T-helper 1 cell (primary cell): ENCODE measurements around the gene OR2T29.
"Not testable (repeated sequence)": the region's sequence is repeated elsewhere in the genome, so short reads cannot be mapped to it uniquely, and the experiment has no call there.

Experiments used
- DNase-seq, 5 donors: peaks; one replicate each; pipeline ENCODE4 v3.0.0-alpha.2; 2012 to 2020
- total RNA-seq, 4 donors: gene quantifications; one replicate each; lab custom pipeline; 2026; lab: John Stamatoyannopoulos, UW

The OR2T29 gene
- total RNA-seq = 0 reads per million in 4 donors

DNA sequence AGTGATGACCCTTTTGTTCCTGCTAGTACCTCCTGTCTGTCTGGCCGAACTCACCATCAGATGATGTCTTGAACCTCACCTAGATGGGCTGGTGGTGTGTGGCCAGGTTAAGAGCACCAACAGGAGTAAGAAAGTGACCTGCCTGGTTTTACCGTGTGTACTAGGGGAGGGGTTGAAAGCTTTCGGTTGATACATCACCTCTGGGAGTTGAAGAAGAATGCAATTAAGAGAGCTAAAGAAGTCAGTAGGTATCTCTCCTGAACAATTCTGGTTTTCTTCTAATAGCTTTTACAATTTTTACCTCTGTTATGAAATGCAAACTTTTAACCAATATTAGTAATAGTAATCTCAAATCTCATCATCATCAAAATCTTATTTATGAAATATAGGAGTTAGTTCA lies at the start of gene OR2T29:
Gene OR2T29, minus strand, starts transcription at position 101 of the 400 bp plus-strand sequence. CDS start 3,281 bp downstream, outside the sequence.
- DNase-seq = not testable (repeated sequence)

GRCh38 chr1:248611883-248612414 lies 49.4 kb upstream of the OR2T29 start:
- peak in 1 of 5 donors; percentile 14 for DNase-seq

DNA sequence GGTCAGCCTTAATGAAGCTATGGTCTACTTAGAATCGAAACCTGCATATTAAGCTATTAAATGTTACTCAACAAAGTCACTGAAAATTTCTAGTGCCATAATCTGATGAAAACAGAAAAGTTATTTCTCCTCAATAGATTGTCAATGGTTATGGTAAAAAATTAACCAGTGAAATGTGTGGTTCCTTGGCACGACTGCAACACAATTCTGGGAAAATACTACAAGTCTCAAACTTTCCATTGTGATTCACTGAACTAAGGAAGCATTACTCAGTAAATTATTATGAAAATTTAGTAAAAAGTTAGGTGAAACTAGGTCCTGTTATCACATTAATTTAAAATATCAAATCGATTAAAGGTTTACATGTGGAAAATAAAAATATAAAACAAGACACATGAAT lies 47.7 kb upstream of the OR2T29 start:
- DNase-seq = no peak

DNA sequence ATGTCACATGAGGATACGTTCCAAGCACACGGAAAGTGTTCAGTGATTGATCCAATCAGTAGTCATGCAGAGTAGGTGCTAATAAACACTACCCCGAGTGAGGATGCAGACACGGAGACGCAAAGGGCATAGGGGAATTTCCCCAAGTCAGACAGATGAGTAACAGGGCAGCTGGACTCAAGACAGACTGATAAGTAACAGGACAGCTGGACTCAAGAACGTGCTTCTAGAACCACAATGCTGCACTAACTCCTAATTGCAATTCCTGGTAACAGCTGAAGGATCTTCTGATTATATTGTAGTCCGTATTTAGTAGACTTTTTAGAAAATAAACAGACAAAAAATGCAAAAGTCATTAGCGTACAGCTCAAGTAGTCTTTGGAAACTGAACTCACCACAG lies 36.8 kb upstream of the OR2T29 start:
- no peak for DNase-seq

- DNase-seq = no peak
Observed at GRCh38 chr1:248597589-248597988, 35.0 kb upstream of the OR2T29 start, which contains the start of gene OR2T10. OR2T10 (minus strand) TSS chr1:248597700; CDS start chr1:248593768, 3,932 bp downstream.

DNA sequence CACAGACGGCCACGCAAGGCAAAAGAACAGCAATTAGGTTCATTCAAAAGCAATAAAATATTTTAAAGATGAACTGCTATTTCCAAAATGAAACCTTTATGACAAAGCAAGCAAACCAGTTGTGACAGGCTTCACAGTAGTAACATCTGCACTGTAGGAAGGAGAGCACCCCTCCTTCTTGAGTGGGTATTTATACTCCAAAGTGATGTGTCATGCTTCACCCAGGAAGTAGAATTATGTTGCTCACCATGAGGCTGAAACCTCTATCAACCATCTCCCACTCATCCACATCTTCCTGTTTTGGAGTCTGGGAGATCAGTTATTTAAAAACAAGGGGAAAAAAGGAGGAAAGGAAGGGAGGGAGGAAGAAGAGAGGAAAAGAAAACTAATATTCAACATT lies 34.0 kb upstream of the OR2T29 start:
- DNase-seq = peak in 1 of 5 donors; percentile 12

DNA sequence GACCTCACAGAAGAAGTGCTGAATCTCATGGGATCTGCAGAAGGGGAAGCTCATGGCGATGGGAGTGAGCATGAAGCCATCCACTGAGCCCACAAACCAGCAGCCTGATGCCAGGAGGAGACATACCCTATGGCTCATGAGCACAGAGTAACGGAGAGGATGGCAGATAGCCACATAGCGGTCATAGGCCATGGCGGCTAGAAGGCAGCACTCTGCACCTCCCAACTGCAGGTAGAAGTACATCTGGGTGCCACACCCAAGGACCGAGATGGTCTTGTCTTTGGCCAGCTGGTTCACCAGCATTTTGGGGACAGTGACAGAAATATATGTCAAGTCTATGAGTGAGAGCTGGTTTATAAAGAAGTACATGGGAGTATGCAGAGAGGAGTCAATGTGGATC lies 30.7 kb upstream of the OR2T29 start:
- no peak for DNase-seq

DNA sequence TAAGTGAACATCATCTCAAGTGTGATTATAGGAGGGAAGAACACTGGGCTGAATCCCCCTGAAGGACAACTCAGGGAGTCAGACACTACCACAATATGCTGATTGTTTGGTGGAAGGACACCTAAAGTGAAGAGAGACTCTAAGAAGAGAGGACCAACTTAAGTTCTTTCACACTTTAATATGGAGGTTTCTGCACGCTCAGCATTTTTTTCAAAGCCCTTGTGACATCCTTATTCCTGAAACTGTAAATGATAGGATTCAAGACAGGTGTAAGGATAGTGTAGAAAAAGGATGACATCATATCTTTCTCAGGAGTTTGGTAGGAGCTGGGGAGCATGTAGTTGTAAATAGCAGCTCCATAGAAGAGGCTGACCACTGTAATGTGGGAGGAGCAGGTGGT lies 30.1 kb upstream of the OR2T29 start:
- DNase-seq = no peak

DNA sequence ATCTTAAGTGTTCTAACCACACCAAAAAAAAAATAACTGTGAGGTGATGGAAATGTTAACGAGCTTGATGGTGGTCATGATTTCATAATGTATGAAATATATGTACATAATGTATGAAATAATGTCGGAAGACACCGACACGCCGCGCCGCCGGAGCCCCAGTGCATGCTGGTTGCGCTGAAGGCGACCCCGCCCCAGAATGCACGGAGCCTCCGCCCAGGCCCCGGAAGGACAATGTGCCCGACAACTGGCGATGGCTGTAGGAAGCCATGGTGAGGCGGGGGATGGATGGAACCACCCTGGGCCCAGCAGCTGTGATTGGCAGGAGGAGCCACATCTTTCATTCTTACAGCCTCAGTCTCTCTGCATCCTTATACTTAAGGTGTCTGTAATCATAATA lies 27.5 kb upstream of the OR2T29 start:
- DNase-seq = no peak

- DNase-seq = no peak
Observed at GRCh38 chr1:248589334-248589733, 26.8 kb upstream of the OR2T29 start.

DNA sequence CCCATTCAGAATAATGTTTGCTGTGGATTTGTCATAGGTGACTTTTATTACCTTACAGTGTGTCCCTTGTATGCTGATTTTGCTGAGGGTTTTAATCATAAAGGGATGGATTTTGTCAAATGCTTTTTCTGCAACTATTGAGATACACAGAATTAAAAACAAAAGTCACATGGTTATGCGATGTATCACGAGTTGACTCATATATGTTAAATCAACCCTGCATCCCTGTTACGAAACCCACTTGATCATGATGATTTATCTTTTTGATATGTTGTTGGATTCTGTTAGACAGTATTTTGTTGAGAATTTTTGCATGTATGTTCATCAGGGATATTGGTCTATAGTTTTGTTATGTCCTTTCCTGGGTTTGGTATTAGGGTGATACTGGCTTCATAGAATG lies 22.7 kb upstream of the OR2T29 start:
- DNase-seq = peak in 1 of 5 donors; percentile 13

DNA sequence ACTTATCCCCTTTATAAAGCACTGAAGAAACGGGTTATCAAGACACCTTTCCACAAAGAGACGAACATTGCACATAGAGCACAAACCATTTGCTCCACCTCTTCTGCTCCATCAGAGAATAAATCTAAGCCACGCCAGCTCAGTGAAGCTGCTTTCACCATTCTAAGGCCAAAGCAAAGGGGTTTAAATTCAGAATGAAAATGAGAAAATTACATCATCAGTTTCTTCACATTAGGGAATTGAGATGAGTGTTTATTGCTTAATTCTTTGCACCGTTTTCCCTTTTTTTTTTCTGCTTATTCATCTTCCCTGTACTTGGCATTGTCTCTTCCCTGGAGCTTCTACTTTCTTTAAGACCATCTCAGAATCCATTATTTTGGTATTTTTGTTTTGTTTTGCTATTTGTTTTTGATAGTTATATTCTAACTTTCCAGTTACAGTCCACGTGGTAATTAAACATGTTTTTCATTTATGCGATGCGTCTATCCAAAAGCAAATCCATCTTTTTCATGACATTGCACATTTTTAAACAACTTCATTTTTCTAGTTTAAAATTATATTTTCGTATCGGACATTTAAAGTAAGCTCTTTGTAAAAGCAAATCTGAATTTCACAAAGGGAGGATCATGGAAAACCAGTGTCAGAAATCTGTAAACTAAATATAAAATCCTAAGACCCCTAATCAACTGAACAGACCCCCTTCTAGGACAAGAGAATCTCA lies 13.8 kb upstream of the OR2T29 start:
- no peak for DNase-seq

GRCh38 chr1:248574657-248575056 lies 12.1 kb upstream of the OR2T29 start, which contains the start of gene OR2T34:
OR2T34 (minus strand) TSS chr1:248574757; CDS start chr1:248574757, 0 bp downstream.
- not testable (repeated sequence) for DNase-seq

- DNase-seq = not testable (repeated sequence)
Observed at GRCh38 chr1:248573856-248574255, 11.3 kb upstream of the OR2T29 start.

GRCh38 chr1:248572049-248572448 lies 9.5 kb upstream of the OR2T29 start:
- DNase-seq = not testable (repeated sequence)

GRCh38 chr1:248570811-248571210 lies 8.2 kb upstream of the OR2T29 start:
- DNase-seq = not testable (repeated sequence)

GRCh38 chr1:248569049-248569448 lies 6.5 kb upstream of the OR2T29 start:
- DNase-seq = not testable (repeated sequence)

DNA sequence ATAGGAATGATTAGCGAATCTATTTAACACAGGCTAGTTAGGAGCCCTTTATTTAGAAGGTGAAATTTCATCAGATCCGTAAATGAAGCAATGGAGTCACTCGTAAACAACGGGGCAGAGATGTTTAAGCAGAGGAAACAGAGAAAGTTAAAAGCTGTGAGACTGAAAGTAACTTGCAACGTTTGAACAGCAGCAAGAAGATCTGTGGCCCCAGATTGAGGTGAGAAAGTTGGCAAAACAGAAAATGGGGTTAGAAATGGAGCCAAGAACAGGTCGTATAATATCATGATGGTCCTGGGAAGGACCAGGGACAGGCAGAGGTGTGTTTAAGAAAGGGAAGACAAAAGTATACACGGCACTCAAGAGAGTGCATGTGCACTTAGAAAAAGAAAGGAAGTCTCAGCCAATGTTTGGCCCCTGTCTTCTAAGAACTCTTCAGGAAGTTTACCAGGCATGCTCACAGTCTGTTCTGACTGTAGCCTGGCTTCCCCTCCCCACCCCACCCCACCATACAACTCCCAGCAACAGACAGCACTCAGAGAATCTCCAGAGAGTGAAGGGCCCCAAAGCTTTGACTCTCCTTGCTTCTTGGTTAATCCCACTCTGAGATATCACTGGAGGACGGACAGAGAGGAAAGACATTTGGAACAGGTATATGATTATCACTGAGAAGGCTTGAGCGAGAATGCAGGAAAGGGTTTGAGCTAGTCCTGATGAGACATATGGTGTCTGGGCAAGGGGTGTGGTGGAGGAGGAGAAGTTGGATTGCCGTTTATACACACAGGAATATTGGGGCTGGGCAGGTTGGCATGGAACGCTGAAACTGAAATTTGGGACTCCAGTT lies 3.2 kb upstream of the OR2T29 start:
- peak in 1 of 5 donors; percentile 65 for DNase-seq

DNA sequence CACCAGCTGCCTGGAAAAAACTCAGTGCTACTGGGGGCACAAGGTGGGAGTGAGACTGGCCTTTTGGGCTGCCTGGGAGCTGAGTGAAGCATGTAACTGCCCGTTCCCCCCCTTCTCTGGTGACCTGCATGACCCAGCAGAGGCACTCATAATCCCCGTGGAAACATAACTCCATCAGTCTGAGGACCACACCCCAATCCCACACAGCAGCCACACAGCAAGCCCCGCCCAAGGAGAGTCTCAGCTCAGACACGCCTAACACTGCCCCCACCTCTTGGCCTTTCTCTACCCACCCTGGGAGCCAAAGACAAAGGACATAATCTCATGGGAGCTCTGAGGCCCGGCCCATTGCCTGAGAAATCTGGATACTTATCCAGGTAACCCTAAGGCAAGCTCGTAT lies 11.5 kb downstream of the OR2T29 start:
- DNase-seq = not testable (repeated sequence)

DNA sequence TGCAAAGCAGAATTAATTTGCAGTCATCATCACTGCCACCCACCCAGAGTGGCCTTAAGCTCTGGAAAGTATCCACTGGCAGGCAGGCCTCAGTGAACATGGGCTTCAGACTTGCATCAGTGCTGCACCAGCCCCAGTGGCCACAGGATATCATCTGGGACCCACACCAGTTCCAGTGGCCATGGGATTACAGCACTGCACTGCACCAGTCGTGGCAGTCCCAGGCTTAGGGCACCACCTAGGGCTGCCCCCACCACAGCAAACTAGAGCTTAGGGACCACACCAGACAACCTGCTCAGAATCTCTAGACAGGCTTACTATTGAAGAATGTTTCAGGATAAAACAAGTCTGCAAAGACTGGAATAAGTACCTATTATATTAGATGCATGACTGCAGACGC lies 15.2 kb downstream of the OR2T29 start:
- DNase-seq = not testable (repeated sequence)

DNA sequence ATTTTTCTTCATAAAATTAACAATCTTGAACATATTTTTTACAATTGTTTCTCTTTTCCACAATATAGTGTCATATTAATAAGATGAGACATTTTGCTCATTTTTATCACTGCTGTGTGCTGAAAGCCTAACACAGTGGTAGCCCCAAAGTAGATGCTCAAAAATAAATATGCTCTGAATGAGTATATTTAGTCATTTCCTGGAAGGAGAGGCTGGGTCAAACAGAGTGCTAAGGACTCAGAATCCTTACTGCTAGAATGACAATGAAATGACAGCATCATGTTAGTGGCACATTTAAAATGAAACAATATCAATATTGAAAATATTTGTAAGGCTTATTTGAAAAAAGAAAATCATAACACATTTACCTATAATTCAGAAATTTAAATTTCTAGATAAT lies 25.1 kb downstream of the OR2T29 start:
- not testable (repeated sequence) for DNase-seq

- DNase-seq = no peak
Observed at GRCh38 chr1:248521856-248522255, 40.7 kb downstream of the OR2T29 start.

GRCh38 chr1:248510217-248510616 lies 52.4 kb downstream of the OR2T29 start:
- DNase-seq = not testable (repeated sequence)
